Neural cell (in vitro differentiated cells): ENCODE data around the gene NPAS3. TPM values are rescaled to one million over a fixed set of nuclear protein-coding genes. Genes with fewer than 3 reads are reported as not detected.

Experiments
- H2AFZ ChIP-seq: fragments of 200-600, 300-800 bp; sonication (generic), shearing (Covaris generic); 2 replicates; pipeline ENCODE4 v1.6.0; 2014; ENCODE audit warnings: low read depth, mild to moderate bottlenecking, antibody characterized with exemption, low read length, moderate library complexity
- H3F3A ChIP-seq: fragments of 200-600 bp; shearing (Covaris generic); 2 replicates; pipeline ENCODE4 v1.6.1; 2016; ENCODE audit warnings: mild to moderate bottlenecking, moderate library complexity, mixed read lengths, antibody characterized with exemption, low read length; ENCODE audit not compliant: insufficient read depth, poor library complexity, severe bottlenecking
- H3K27ac ChIP-seq: fragments of 200-600, 300-800 bp; sonication (generic), shearing (Covaris generic); 2 replicates; pipeline ENCODE4 v1.5.1; 2014; ENCODE audit warnings: mild to moderate bottlenecking, low read length, moderate library complexity
- H3K27me3 ChIP-seq: fragments of 300-800, 200-600 bp; sonication (generic), shearing (Covaris generic); 2 replicates; pipeline ENCODE4 v1.6.0; 2014; ENCODE audit warnings: mild to moderate bottlenecking, low read depth, low read length, moderate library complexity; ENCODE audit not compliant: insufficient read depth
- H3K36me3 ChIP-seq: fragments of 300-800, 200-600 bp; sonication (generic), shearing (Covaris generic); 2 replicates; pipeline ENCODE4 v1.5.1; 2014; ENCODE audit warnings: mild to moderate bottlenecking, antibody characterized with exemption, low read length, moderate library complexity; ENCODE audit not compliant: insufficient read depth
- H3K4me2 ChIP-seq: fragments of 300-800, 200-600 bp; sonication (generic), shearing (Covaris generic); 2 replicates; pipeline ENCODE4 v1.6.0; 2014; ENCODE audit warnings: mild to moderate bottlenecking, low read length
- H3K4me3 ChIP-seq: fragments of 300-800, 200-600 bp; sonication (generic), shearing (Covaris generic); 2 replicates; pipeline ENCODE4 v1.5.1; 2014; ENCODE audit warnings: mild to moderate bottlenecking, low read length, moderate library complexity
- H3K79me2 ChIP-seq: fragments of 200-600 bp; shearing (Covaris generic); replicated peaks from 2 replicates; pipeline ENCODE4 v1.6.0; 2014; ENCODE audit warnings: mild to moderate bottlenecking, low read length, moderate library complexity; ENCODE audit not compliant: insufficient read depth
- H3K9ac ChIP-seq: fragments of 300-800, 200-600 bp; sonication (generic), shearing (Covaris generic); 2 replicates; pipeline ENCODE4 v1.6.1; 2016; ENCODE audit warnings: mild to moderate bottlenecking, low read length, mixed read lengths
- H3K9me2 ChIP-seq: fragments of 200-600 bp; shearing (Covaris generic); 2 replicates; pipeline ENCODE4 v1.6.1; 2016; ENCODE audit warnings: mild to moderate bottlenecking, low read length, mixed read lengths; ENCODE audit not compliant: insufficient read depth
- H3K9me3 ChIP-seq: fragments of 200-600, 300-800 bp; sonication (generic), shearing (Covaris generic); 2 replicates; pipeline ENCODE4 v1.6.1; 2016; ENCODE audit warnings: mild to moderate bottlenecking, mixed run types, low read length, moderate library complexity, mixed read lengths
- H4K20me1 ChIP-seq: fragments of 200-600 bp; shearing (Covaris generic); 2 replicates; pipeline ENCODE4 v1.6.1; 2016; ENCODE audit warnings: mild to moderate bottlenecking, mixed run types; ENCODE audit not compliant: insufficient read depth
- CTCF ChIP-seq: fragments of 450-650 bp; IDR thresholded peaks from 2 replicates; pipeline ENCODE4 v1.5.1; 2014; ENCODE audit warnings: antibody characterized with exemption, mild to moderate bottlenecking, moderate library complexity; ENCODE audit not compliant: poor library complexity, severe bottlenecking
- EP300 ChIP-seq: fragments of 450-650 bp; conservative IDR thresholded peaks from 2 replicates; pipeline ENCODE4 v1.6.1; 2014; ENCODE audit warnings: antibody characterized with exemption, mild to moderate bottlenecking, moderate library complexity; ENCODE audit not compliant: poor library complexity, severe bottlenecking
- EZH2 ChIP-seq: fragments of 200-600, 300-800 bp; shearing (Covaris generic), sonication (generic); IDR thresholded peaks from 2 replicates; pipeline ENCODE4 v1.6.1; 2014; ENCODE audit warnings: antibody characterized with exemption, low read length, borderline replicate concordance, mild to moderate bottlenecking; ENCODE audit not compliant: insufficient read depth, poor library complexity, severe bottlenecking
- MXI1 ChIP-seq: fragments of 450-650 bp; conservative IDR thresholded peaks from 2 replicates; pipeline ENCODE4 v1.6.1; 2014; ENCODE audit warnings: antibody characterized with exemption, mild to moderate bottlenecking; ENCODE audit not compliant: poor library complexity, severe bottlenecking
- POLR2AphosphoS5 ChIP-seq: IDR thresholded peaks from 2 replicates; pipeline ENCODE4 v1.6.1; 2012
- RAD21 ChIP-seq: fragments of 450-650 bp; conservative IDR thresholded peaks from 2 replicates; pipeline ENCODE4 v1.6.1; 2014; ENCODE audit warnings: antibody characterized with exemption, mild to moderate bottlenecking, moderate library complexity
- REST ChIP-seq: IDR thresholded peaks from 2 replicates; pipeline ENCODE4 v1.6.1; 2012; ENCODE audit warnings: borderline replicate concordance
- SMC3 ChIP-seq: fragments of 450-650 bp; conservative IDR thresholded peaks from 2 replicates; pipeline ENCODE4 v1.6.1; 2014; ENCODE audit warnings: antibody characterized with exemption, mild to moderate bottlenecking, moderate library complexity; ENCODE audit not compliant: poor library complexity
- TAF1 ChIP-seq: IDR thresholded peaks from 2 replicates; pipeline ENCODE4 v1.6.1; 2012; ENCODE audit warnings: low read depth
- polyA plus RNA-seq: library from polyadenylated mRNA; depleted of rRNA; stranded (reverse); fragments of >200 nt; gene quantifications from 2 replicates; pipeline ENCODE4 v1.2.3, GENCODE V29; 2014

The NPAS3 gene
- polyA plus RNA-seq, 1 donor from 2014 or later, result 1.3 TPM

DNA sequence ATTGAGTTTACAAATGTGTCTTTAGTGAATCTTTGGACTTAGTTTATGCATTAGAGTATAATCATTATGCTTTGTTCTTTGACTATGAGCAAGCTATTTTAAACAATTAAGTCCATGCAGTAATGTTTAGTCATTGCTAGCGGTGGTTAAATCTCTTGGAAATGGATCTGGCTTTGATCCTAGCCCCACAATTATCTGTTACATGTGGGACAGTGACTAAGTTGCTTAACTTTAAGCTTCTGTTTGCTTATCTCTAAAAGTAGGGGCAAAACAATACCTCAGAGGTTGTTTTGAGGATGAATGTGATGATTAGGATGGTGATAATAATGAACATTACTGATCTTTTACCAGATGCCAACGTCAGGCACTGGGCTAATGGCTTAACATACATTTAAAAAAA lies 124.2 kb downstream of the NPAS3 start:
- no peak for TF ChIP-seq EP300
- TF ChIP-seq MXI1, result no peak
- no peak for TF ChIP-seq CTCF
- TF ChIP-seq RAD21, result no peak
- TF ChIP-seq SMC3, result no peak
- no peak for TF ChIP-seq TAF1
- TF ChIP-seq REST, result no peak
- TF ChIP-seq POLR2AphosphoS5, result no peak
- TF ChIP-seq EZH2, result no peak
- no peak overlapping the region for H3K4me2 ChIP-seq
- no peaks in the 10 kb centered on the region for H3F3A ChIP-seq
- H3K4me3 ChIP-seq, result no peak overlapping the region
- H3K27ac ChIP-seq, result no peak overlapping the region
- no peaks in the 10 kb centered on the region for H4K20me1 ChIP-seq
- H3K79me2 ChIP-seq, result no peaks in the 10 kb centered on the region
- no peaks in the 10 kb centered on the region for H3K27me3 ChIP-seq
- H2AFZ ChIP-seq, result no peak overlapping the region
- H3K36me3 ChIP-seq, result no peaks in the 10 kb centered on the region
- no peaks in the 10 kb centered on the region for H3K9me2 ChIP-seq
- no peaks in the 10 kb centered on the region for H3K9me3 ChIP-seq
- H3K9ac ChIP-seq, result no peak overlapping the region

DNA sequence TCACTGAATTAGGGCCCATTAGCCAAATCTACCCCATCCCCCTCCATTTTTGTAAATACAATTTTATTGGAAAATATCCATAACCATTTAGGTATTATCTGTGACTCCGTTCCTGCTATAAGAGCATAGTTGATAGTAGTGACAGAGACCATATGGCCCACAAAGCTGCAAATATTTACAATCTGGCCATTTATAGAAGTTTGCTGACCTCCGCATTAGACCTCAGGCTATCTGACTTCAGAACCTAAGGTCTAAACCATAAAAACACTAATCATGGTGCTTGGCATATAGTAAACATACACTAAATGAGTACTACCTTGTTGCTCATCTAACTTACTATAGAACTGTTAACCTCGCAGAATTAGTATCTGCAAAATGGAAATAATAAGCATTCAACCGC lies 124.8 kb downstream of the NPAS3 start:
- H3K27me3 ChIP-seq, result no peaks in the 10 kb centered on the region
- H3K4me2 ChIP-seq, result no peak overlapping the region
- H3K36me3 ChIP-seq, result no peaks in the 10 kb centered on the region
- no peaks in the 10 kb centered on the region for H4K20me1 ChIP-seq
- TF ChIP-seq CTCF (no peak), EP300 (no peak), MXI1 (no peak), REST (no peak), TAF1 (no peak)
- no peak overlapping the region for H3K9ac ChIP-seq
- no peak overlapping the region for H3K27ac ChIP-seq
- H3K9me2 ChIP-seq, result no peaks in the 10 kb centered on the region
- no peaks in the 10 kb centered on the region for H3K79me2 ChIP-seq
- no peaks in the 10 kb centered on the region for H3F3A ChIP-seq
- H3K4me3 ChIP-seq, result no peak overlapping the region
- no peak overlapping the region for H2AFZ ChIP-seq
- H3K9me3 ChIP-seq, result no peaks in the 10 kb centered on the region
